ENCODE results near the gene NEURL1. TPM values are rescaled to one million over a fixed set of nuclear protein-coding genes. Genes with fewer than 3 reads are reported as not detected.

The NEURL1 gene
- total and polyA plus RNA-seq, 2 donors (not counting 3 experiments of a cell fraction or from before 2014, with no cell fraction given) = 0.06 to 0.22 TPM

DNA sequence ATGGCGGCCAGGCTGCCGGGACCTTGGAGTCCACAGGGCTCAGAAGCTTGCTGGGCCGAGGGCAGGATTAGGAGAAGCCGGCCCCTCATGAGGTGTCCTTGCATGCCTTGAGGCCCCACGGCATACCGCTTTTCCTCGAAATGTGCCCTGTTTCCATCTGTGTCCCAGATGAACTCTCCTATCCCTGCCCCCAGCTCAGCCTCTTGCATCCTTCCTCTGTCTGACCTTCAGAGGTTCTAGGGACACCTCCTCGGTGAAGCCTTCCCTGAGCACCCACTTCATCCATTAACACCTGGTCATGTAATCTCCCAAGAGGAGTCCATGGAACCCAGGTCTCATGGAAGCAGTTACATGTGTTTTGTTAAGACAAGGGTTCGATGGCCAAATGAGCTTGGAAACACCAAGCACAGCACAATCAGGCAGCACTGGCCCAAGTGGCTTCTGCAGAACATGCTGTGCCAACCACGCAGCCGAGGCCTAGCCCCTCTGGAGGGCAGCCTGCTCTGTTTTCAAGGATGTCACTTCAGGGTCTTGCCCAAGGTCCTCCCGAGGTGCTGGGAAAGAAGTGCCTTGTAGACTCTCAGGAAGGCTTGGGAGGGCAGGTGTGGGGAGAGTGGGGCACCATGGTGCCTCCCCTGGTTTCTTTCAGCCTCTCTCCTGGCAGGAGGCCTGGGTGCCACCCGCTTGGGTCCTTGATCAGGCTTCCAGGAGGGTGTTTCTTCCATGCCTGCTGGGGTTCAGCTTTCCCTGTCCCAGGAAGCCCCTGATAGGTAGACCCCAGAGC, 124.3 kb downstream of the NEURL1 start:
- ChIA-PET POLR2A (no interaction called here), CTCF (interaction anchor here (1.0 to 1.9 kb wide), 2 partner anchors 10 to 68 kb away, joined by 5 read pairs; no protein-coding TSS in a partner anchor)
- no peak overlapping the region for H3K9ac ChIP-seq (replicated peaks; ENCODE audit: extremely low read depth, insufficient read depth, low read length)

More for the DNA sequence above, 124.3 kb downstream of the NEURL1 start:
- no peaks in the 10 kb centered on the region for H3K9me1 ChIP-seq (replicated peaks; ENCODE audit: control insufficient read depth, extremely low read depth, insufficient read depth, low read length)
- TF ChIP-seq, protein P1, sequence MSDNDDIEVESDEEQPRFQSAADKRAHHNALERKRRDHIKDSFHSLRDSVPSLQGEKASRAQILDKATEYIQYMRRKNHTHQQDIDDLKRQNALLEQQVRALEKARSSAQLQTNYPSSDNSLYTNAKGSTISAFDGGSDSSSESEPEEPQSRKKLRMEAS (IDR thresholded peaks at IDR 0.05; ENCODE audit: insufficient read depth, insufficient read length) = no peak
- TF ChIP-seq, protein P2, sequence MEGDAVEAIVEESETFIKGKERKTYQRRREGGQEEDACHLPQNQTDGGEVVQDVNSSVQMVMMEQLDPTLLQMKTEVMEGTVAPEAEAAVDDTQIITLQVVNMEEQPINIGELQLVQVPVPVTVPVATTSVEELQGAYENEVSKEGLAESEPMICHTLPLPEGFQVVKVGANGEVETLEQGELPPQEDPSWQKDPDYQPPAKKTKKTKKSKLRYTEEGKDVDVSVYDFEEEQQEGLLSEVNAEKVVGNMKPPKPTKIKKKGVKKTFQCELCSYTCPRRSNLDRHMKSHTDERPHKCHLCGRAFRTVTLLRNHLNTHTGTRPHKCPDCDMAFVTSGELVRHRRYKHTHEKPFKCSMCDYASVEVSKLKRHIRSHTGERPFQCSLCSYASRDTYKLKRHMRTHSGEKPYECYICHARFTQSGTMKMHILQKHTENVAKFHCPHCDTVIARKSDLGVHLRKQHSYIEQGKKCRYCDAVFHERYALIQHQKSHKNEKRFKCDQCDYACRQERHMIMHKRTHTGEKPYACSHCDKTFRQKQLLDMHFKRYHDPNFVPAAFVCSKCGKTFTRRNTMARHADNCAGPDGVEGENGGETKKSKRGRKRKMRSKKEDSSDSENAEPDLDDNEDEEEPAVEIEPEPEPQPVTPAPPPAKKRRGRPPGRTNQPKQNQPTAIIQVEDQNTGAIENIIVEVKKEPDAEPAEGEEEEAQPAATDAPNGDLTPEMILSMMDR (IDR thresholded peaks at IDR 0.05; ENCODE audit: extremely low read depth in 1 of 2, insufficient read depth in 1 of 2, low read depth in 1 of 2, low read length in 2 of 2) = no peak
- TF ChIP-seq FOS (IDR thresholded peaks at IDR 0.05; ENCODE audit: borderline replicate concordance, insufficient read depth, low read length) (no peak), POLR2A (IDR thresholded peaks at IDR 0.05; ENCODE audit: low read depth, low read length) (no peak), EZH2 (IDR thresholded peaks at IDR 0.05; ENCODE audit: borderline replicate concordance, low read depth, low read length, severe bottlenecking) (no peak), POLR2AphosphoS5 (IDR thresholded peaks at IDR 0.05; ENCODE audit: insufficient read depth, low read depth, low read length) (no peak), JUN (IDR thresholded peaks at IDR 0.05; ENCODE audit: borderline replicate concordance, insufficient read depth, insufficient read length, low read depth) (no peak), GATA2 (IDR thresholded peaks at IDR 0.05; ENCODE audit: insufficient read depth, insufficient read length, low read depth, low read length) (no peak), MYC (IDR thresholded peaks at IDR 0.05; ENCODE audit: low read depth, low read length) (no peak)
- H3K27ac ChIP-seq (ENCODE audit: insufficient read depth, low read depth, low read length) = no peak overlapping the region
- intact Hi-C loops (cut with micrococcal nuclease) (no loop called here), dilution Hi-C loops (cut with MboI; ENCODE audit: extremely low pct_ligation_motif_present, low sequenced_read_pairs) (no loop called here)
- H3K4me2 ChIP-seq (ENCODE audit: insufficient read depth, low read length) = no peak overlapping the region
- no peak for FAIRE-seq
- H3K4me3 ChIP-seq (replicated peaks in 1 of 3; ENCODE audit: insufficient read depth in 1 of 3, low read depth in 1 of 3, low read length in 3 of 3) = no peak overlapping the region
- no TSS peak for BruUV-seq (replicated peaks)
- DNase-seq (ENCODE audit: low read depth, low spot score) = no peak
- H3K4me1 ChIP-seq (ENCODE audit: control insufficient read depth, extremely low read depth, insufficient read depth, low read length) = no peaks in the 10 kb centered on the region
- no peaks in the 10 kb centered on the region for H3K9me3 ChIP-seq (replicated peaks; ENCODE audit: control insufficient read depth, insufficient read depth, low read length)
- no peaks in the 10 kb centered on the region for H4K20me1 ChIP-seq (replicated peaks; ENCODE audit: control insufficient read depth, extremely low read depth, insufficient read depth, low read length)
- H3K79me2 ChIP-seq (ENCODE audit: control insufficient read depth, insufficient read depth, low read length) = no peaks in the 10 kb centered on the region
- no peaks in the 10 kb centered on the region for H3K27me3 ChIP-seq (ENCODE audit: control insufficient read depth in 2 of 2, insufficient read depth in 2 of 2, low read length in 2 of 2)
- no peaks in the 10 kb centered on the region for H3K36me3 ChIP-seq (ENCODE audit: control insufficient read depth in 2 of 2, extremely low read depth in 1 of 2, insufficient read depth in 2 of 2, low read length in 2 of 2)
- H2AFZ ChIP-seq (ENCODE audit: low read depth, low read length) = no peak overlapping the region

Data from endothelial cell of umbilical vein (primary cell).